ENCODE measurements around the gene GCLM.

DNA sequence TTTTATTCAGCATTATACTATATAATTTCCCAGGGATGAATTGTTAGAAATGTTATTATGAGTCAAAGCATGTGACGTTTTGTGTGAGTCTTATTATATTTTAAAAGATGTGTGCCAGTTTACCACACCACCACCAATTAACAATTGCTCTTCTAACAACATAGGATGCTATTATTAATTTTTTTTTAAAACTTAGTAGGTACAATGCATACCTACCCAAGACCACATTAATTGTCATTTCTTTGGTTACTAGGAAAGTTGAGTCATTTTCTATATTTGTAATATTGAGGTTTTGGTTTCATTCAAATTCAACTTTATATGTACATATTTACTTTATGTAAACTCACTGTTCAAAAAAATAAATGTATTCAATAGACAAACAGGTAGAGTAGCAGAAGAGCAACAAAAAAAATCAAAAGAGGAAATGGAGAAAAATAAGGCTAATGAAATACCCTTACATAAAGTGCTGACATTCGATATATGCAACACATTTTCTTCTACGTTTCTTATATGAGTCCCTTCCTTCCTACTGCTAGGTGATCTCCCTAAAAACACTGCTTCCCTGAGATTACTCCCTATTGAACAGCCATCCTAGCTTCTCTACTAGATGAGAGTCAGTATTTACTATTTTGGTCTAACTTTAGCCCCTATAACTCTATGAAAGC is 9.6 kb downstream of the GCLM start:
- TF ChIP-seq, protein P1, sequence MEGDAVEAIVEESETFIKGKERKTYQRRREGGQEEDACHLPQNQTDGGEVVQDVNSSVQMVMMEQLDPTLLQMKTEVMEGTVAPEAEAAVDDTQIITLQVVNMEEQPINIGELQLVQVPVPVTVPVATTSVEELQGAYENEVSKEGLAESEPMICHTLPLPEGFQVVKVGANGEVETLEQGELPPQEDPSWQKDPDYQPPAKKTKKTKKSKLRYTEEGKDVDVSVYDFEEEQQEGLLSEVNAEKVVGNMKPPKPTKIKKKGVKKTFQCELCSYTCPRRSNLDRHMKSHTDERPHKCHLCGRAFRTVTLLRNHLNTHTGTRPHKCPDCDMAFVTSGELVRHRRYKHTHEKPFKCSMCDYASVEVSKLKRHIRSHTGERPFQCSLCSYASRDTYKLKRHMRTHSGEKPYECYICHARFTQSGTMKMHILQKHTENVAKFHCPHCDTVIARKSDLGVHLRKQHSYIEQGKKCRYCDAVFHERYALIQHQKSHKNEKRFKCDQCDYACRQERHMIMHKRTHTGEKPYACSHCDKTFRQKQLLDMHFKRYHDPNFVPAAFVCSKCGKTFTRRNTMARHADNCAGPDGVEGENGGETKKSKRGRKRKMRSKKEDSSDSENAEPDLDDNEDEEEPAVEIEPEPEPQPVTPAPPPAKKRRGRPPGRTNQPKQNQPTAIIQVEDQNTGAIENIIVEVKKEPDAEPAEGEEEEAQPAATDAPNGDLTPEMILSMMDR (IDR thresholded peaks at IDR 0.05), result no peak
- no peak for TF ChIP-seq POLR2A (IDR thresholded peaks at IDR 0.05)
